H1 (cell line): Measurements from ENCODE around the gene TLR2. TPM values are rescaled to one million over a fixed set of nuclear protein-coding genes. Genes with fewer than 3 reads are reported as not detected.

Experiments used
- CTCF ChIA-PET: fragments of 300-600 bp; sonication (Branson Sonifier 250); formaldehyde crosslinking; loops from one replicate; lab custom pipeline; 2021; ENCODE audit not compliant: partially characterized antibody; lab: Charles Lee
- POLR2A ChIA-PET: fragments of 300-600 bp; sonication (Branson Sonifier 250); formaldehyde crosslinking; loops from one replicate; lab custom pipeline; 2021; ENCODE audit warnings: inconsistent platforms; ENCODE audit not compliant: partially characterized antibody; lab: Charles Lee
- DNase-seq, 2 experiments: peaks; one replicate each; pipeline versions ENCODE4 v3.0.0 to v3.0.0-alpha.2; 2010 to 2022; ENCODE audit warnings: low spot score in 2 of 2, low read depth in 1 of 2, mixed read lengths in 1 of 2
- FAIRE-seq: peaks from 2 replicates; lab custom pipeline; 2011; peaks lifted over from hg19 to GRCh38; lab: Jason Lieb, UNC
- H2AFZ ChIP-seq: 2 replicates; pipeline ENCODE4 v1.8.1; 2012; ENCODE audit warnings: low read length, inconsistent platforms
- H2AK5ac ChIP-seq: 2 replicates; pipeline ENCODE4 v1.6.1; 2013; ENCODE audit warnings: low read depth, low read length
- H2BK120ac ChIP-seq: replicated peaks from 2 replicates; pipeline ENCODE3; 2013; ENCODE audit warnings: low read depth, low read length, inconsistent platforms
- H2BK12ac ChIP-seq: 2 replicates; pipeline ENCODE4 v1.6.1; 2013; ENCODE audit warnings: low read depth, low read length
- H2BK15ac ChIP-seq: 2 replicates; pipeline ENCODE4 v1.6.1; 2013; ENCODE audit warnings: low read length
- H2BK20ac ChIP-seq: 2 replicates; pipeline ENCODE4 v1.6.1; 2013; ENCODE audit warnings: low read length
- H2BK5ac ChIP-seq: 2 replicates; pipeline ENCODE4 v1.6.1; 2013; ENCODE audit warnings: low read depth, low read length
- H3K14ac ChIP-seq: 2 replicates; pipeline ENCODE4 v1.6.1; 2013; ENCODE audit warnings: inconsistent platforms; ENCODE audit not compliant: insufficient read length
- H3K18ac ChIP-seq: 2 replicates; pipeline ENCODE4 v1.6.1; 2013; ENCODE audit warnings: low read length; ENCODE audit errors: extremely low read depth
- H3K23ac ChIP-seq: 2 replicates; pipeline ENCODE4 v1.6.1; 2013; ENCODE audit warnings: inconsistent platforms; ENCODE audit not compliant: insufficient read length
- H3K23me2 ChIP-seq: 2 replicates; pipeline ENCODE4 v1.6.1; 2013; ENCODE audit warnings: low read depth, low read length
- H3K27ac ChIP-seq: 2 replicates; pipeline ENCODE4 v1.6.1; 2011; ENCODE audit warnings: low read depth, low read length, inconsistent platforms
- H3K27me3 ChIP-seq, 4 experiments: replicated peaks in 1 of 4; 1 replicate in 1 of 4; 2 replicates in 3 of 4; pipeline versions ENCODE4 v1.6.1 to v1.8.1; 2011 to 2013; ENCODE audit warnings: low read length in 3 of 4, mild to moderate bottlenecking in 3 of 4, inconsistent platforms in 2 of 4, mixed read lengths in 2 of 4, moderate library complexity in 1 of 4; ENCODE audit not compliant: control insufficient read depth in 3 of 4, insufficient read depth in 3 of 4; ENCODE audit errors: extremely low read depth in 1 of 4
- H3K36me3 ChIP-seq, 4 experiments: 2 replicates each; pipeline versions ENCODE4 v1.6.1 to v1.8.1; 2011 to 2013; ENCODE audit warnings: mild to moderate bottlenecking in 4 of 4, low read length in 3 of 4, moderate library complexity in 2 of 4, control low read depth in 1 of 4, inconsistent platforms in 1 of 4; ENCODE audit not compliant: insufficient read depth in 4 of 4, control insufficient read depth in 2 of 4
- H3K4ac ChIP-seq: replicated peaks from 2 replicates; pipeline ENCODE3; 2013; ENCODE audit warnings: low read length, low read depth, mixed read lengths, inconsistent platforms; ENCODE audit not compliant: insufficient read length
- H3K4me1 ChIP-seq, 4 experiments: replicated peaks in 1 of 4; 1 replicate in 1 of 4; 2 replicates in 3 of 4; pipeline versions ENCODE4 v1.6.1 to v1.8.1; 2011 to 2013; ENCODE audit warnings: low read length in 3 of 4, inconsistent platforms in 2 of 4, mixed read lengths in 1 of 4; ENCODE audit not compliant: insufficient read depth in 4 of 4, control insufficient read depth in 3 of 4
- H3K4me2 ChIP-seq, 2 experiments: 2 replicates each; pipeline versions ENCODE4 v1.6.1 to v1.8.1; 2011 to 2013; ENCODE audit warnings: low read depth in 2 of 2, low read length in 2 of 2, control low read depth in 1 of 2, inconsistent platforms in 1 of 2, mild to moderate bottlenecking in 1 of 2; ENCODE audit not compliant: insufficient read depth in 1 of 2
- H3K4me3 ChIP-seq, 4 experiments: fragments of 200-600, 300-600 bp in 1 of 4; sonication (generic), shearing (Covaris generic), sonication (Bioruptor Twin) in 1 of 4; 2 replicates each; pipeline versions ENCODE4 v1.5.1 to v1.8.1; 2011 to 2016; ENCODE audit warnings: low read length in 4 of 4, low read depth in 3 of 4, control low read depth in 2 of 4, inconsistent platforms in 2 of 4, mild to moderate bottlenecking in 2 of 4, mixed read lengths in 1 of 4, moderate library complexity in 1 of 4; ENCODE audit not compliant: insufficient read depth in 2 of 4; ENCODE audit errors: extremely low read depth in 1 of 4
- H3K56ac ChIP-seq: replicated peaks from 2 replicates; pipeline ENCODE3; 2013; ENCODE audit warnings: low read depth, mild to moderate bottlenecking, mixed read lengths, low read length, inconsistent platforms; ENCODE audit not compliant: insufficient read length
- H3K79me1 ChIP-seq: 2 replicates; pipeline ENCODE4 v1.6.1; 2013; ENCODE audit warnings: low read depth, low read length, control low read depth
- H3K79me2 ChIP-seq, 2 experiments: 2 replicates each; pipeline versions ENCODE4 v1.6.1 to v1.8.1; 2012 to 2013; ENCODE audit warnings: low read length in 2 of 2, mild to moderate bottlenecking in 2 of 2, inconsistent platforms in 1 of 2; ENCODE audit not compliant: insufficient read depth in 2 of 2, control insufficient read depth in 1 of 2
- H3K9ac ChIP-seq, 4 experiments: replicated peaks in 1 of 4; 1 replicate in 1 of 4; 2 replicates in 3 of 4; pipeline versions ENCODE4 v1.6.1 to v1.8.1; 2011 to 2013; ENCODE audit warnings: low read depth in 3 of 4, low read length in 3 of 4, control low read depth in 2 of 4, mild to moderate bottlenecking in 2 of 4, moderate library complexity in 2 of 4, inconsistent platforms in 1 of 4; ENCODE audit errors: extremely low read depth in 1 of 4
- H3K9me3 ChIP-seq, 2 experiments: 2 replicates each; pipeline versions ENCODE4 v1.6.1 to v1.8.1; 2012 to 2013; ENCODE audit warnings: mild to moderate bottlenecking in 2 of 2, moderate library complexity in 2 of 2, control low read depth in 1 of 2, inconsistent platforms in 1 of 2, low read depth in 1 of 2, low read length in 1 of 2, mixed read lengths in 1 of 2; ENCODE audit not compliant: insufficient read depth in 2 of 2
- H4K20me1 ChIP-seq, 2 experiments: replicated peaks in 1 of 2; 2 replicates each; pipeline versions ENCODE3 to v1.8.1; 2011 to 2013; ENCODE audit warnings: inconsistent platforms in 2 of 2, low read length in 2 of 2, mild to moderate bottlenecking in 1 of 2; ENCODE audit not compliant: insufficient read depth in 2 of 2, control insufficient read depth in 1 of 2
- H4K5ac ChIP-seq: 2 replicates; pipeline ENCODE4 v1.6.1; 2013; ENCODE audit warnings: low read length, low read depth, mixed read lengths, inconsistent platforms; ENCODE audit not compliant: insufficient read length
- H4K8ac ChIP-seq: 2 replicates; pipeline ENCODE4 v1.8.0; 2013; ENCODE audit warnings: mild to moderate bottlenecking, moderate library complexity, low read length, inconsistent platforms; ENCODE audit not compliant: insufficient read depth; ENCODE audit errors: extremely low read depth
- H4K91ac ChIP-seq: replicated peaks from 2 replicates; pipeline ENCODE3; 2013; ENCODE audit warnings: low read length, mixed read lengths, inconsistent platforms; ENCODE audit not compliant: insufficient read length
- BACH1 ChIP-seq: IDR thresholded peaks from 2 replicates; pipeline ENCODE4 v1.6.1; 2012; ENCODE audit warnings: low read length, improper control_type of control experiment
- CBX8 ChIP-seq: fragments of 300-800, 300-1000 bp; sonication (generic); IDR thresholded peaks from 2 replicates; pipeline ENCODE4 v1.7.1; 2016; ENCODE audit warnings: low read depth, low read length, borderline replicate concordance
- CHD1 ChIP-seq: IDR thresholded peaks from 2 replicates; pipeline ENCODE4 v1.6.1; 2012; ENCODE audit warnings: low read depth, low read length, improper control_type of control experiment
- CTBP2 ChIP-seq: IDR thresholded peaks from 2 replicates; pipeline ENCODE4 v1.7.0; 2011; ENCODE audit warnings: borderline replicate concordance, mild to moderate bottlenecking, moderate library complexity, mixed read lengths, low read length; ENCODE audit not compliant: insufficient read depth, insufficient read length
- CTCF ChIP-seq, 3 experiments: IDR thresholded peaks; 1 replicate in 2 of 3; 2 replicates in 1 of 3; pipeline versions ENCODE4 v1.5.1 to v1.6.1; 2011; ENCODE audit warnings: low read length in 3 of 3, mild to moderate bottlenecking in 3 of 3, inconsistent platforms in 2 of 3, low read depth in 1 of 3, moderate library complexity in 1 of 3; ENCODE audit not compliant: insufficient read depth in 1 of 3; ENCODE audit errors: control extremely low read depth in 1 of 3
- KDM1A ChIP-seq: fragments of 200-600, 300-600 bp; sonication (generic); IDR thresholded peaks from 2 replicates; pipeline ENCODE4 v1.7.1; 2016; ENCODE audit warnings: mild to moderate bottlenecking, low read length, borderline replicate concordance
- MAX ChIP-seq: IDR thresholded peaks from 2 replicates; pipeline ENCODE4 v1.6.1; 2012; ENCODE audit warnings: inconsistent platforms
- RAD21 ChIP-seq, 2 experiments: IDR thresholded peaks in 1 of 2; conservative IDR thresholded peaks in 1 of 2; 2 replicates each; pipeline ENCODE4 v1.6.1; 2011; ENCODE audit warnings: low read depth in 2 of 2, low read length in 2 of 2, improper control_type of control experiment in 1 of 2, inconsistent platforms in 1 of 2, mild to moderate bottlenecking in 1 of 2, moderate library complexity in 1 of 2
- USF2 ChIP-seq: IDR thresholded peaks from 2 replicates; pipeline ENCODE4 v1.6.1; 2011; ENCODE audit warnings: low read length, improper control_type of control experiment
- WGBS, 2 experiments: shearing (Covaris generic) in 1 of 2; methylation state at CpG; one replicate each; pipeline versions ENCODE4 v1.1.6 to v1.1.7; 2013 to 2015; ENCODE audit warnings: low lambda C conversion rate in 2 of 2, mixed read lengths in 2 of 2, inconsistent platforms in 1 of 2, low coverage in 1 of 2, missing lambda C conversion rate in 1 of 2; ENCODE audit not compliant: insufficient replicate concordance in 2 of 2, insufficient coverage in 1 of 2, insufficient read length in 1 of 2; ENCODE audit errors: extremely low coverage in 1 of 2, missing lambda C conversion rate in 1 of 2; 5-methylcytosine and 5-hydroxymethylcytosine counted together
- polyA plus RNA-seq, 7 experiments: library from polyadenylated mRNA; depleted of rRNA in 3 of 7; stranded (reverse) in 5 of 7; unstranded in 2 of 7; fragments of >200 nt in 5 of 7; fragments of 200-250 nt in 2 of 7; gene quantifications; 1 replicate in 5 of 7; 2 replicates in 1 of 7; 4 replicates in 1 of 7; pipeline versions ENCODE4 v1.2.1 to v1.2.3, GENCODE V29; 2011 to 2013; ENCODE audit warnings: missing spikeins in 2 of 7, mixed read lengths in 2 of 7
- total RNA-seq: library from RNA; stranded (reverse); fragmentation: NEBNext Ultra II Directional; extraction: Animal tissue kit (Norgen Biotek cat#: 25700); gene quantifications from 2 replicates; pipeline ENCODE4 v1.2.1, GENCODE V29; 2021

TLR2 gene
- total and polyA plus RNA-seq, 2 of the 8 experiments (the other 6 are each of a cell fraction or from before 2014, with no cell fraction given): 1.3 TPM

GRCh38 chr4:153649572-153649991, 34.5 kb upstream of the TLR2 start:
- Histone ChIP-seq H4K8ac (no peak overlapping the region), H3K4ac (no peak overlapping the region), H3K18ac (no peak overlapping the region), H3K9me3 (peaks cover 0 to 3% of the 10 kb centered on the region in 2 experiments; a peak in 1 of 4 replicates), H2BK12ac (no peak overlapping the region), H3K4me3 (no peak overlapping the region), H2BK5ac (no peak overlapping the region), H3K4me1 (peaks cover 0 to 10% (median 1%) of the 10 kb centered on the region in 4 experiments; a peak in 2 of 7 replicates), H3K79me2 (no peaks in the 10 kb centered on the region), H3K27me3 (no peaks in the 10 kb centered on the region), H4K20me1 (no peaks in the 10 kb centered on the region), H3K9ac (no peak overlapping the region), H3K4me2 (no peak overlapping the region), H3K36me3 (no peaks in the 10 kb centered on the region), H2BK15ac (no peak overlapping the region), H3K56ac (no peak overlapping the region), H2AFZ (no peak overlapping the region), H4K91ac (no peak overlapping the region), H2BK120ac (no peak overlapping the region), H4K5ac (no peak overlapping the region), H3K14ac (no peak overlapping the region), H3K79me1 (no peaks in the 10 kb centered on the region), H3K27ac (no peak overlapping the region), H3K23me2 (no peaks in the 10 kb centered on the region), H3K23ac (no peak overlapping the region), H2AK5ac (no peak overlapping the region), H2BK20ac (no peak overlapping the region)
- no peak for FAIRE-seq
- 72% methylated on average over 6 of the region's 6 CpGs; no CpG with 5 or more reads in 1 of the 2 experiments for WGBS, 2 experiments
- no peak for DNase-seq
- ChIA-PET CTCF (interaction anchor here (0.6 to 9.6 kb wide), 38 partner anchors 8 to 507 kb away, joined by 3 to 142 read pairs (median 4); partner anchors contain the start of gene TLR2), POLR2A (interaction anchor here (1.0 kb wide), 1 partner anchor 112 kb away, joined by 4 read pairs; no protein-coding TSS in a partner anchor)
- TF ChIP-seq RAD21 (IDR thresholded peaks at IDR 0.05 in 1 of 2, conservative IDR thresholded peaks at IDR 0.05 in 1 of 2; ENCODE audit: low read depth in 2 of 2, low read length in 2 of 2) (peak; percentile 73 to 78), CHD1 (no peak), BACH1 (no peak), CTBP2 (no peak), KDM1A (no peak), CBX8 (no peak), CTCF (IDR thresholded peaks at IDR 0.05; ENCODE audit: control extremely low read depth in 1 of 3, insufficient read depth in 1 of 3, low read depth in 1 of 3, low read length in 3 of 3) (peak; percentile 30 to 62 (median 57)), MAX (no peak), USF2 (no peak)
